ENCODE measurements around the gene ODAD4.

ODAD4 gene

GRCh38 chr17:41972571-41973407 is 42.4 kb downstream of the ODAD4 start:
- TF ChIP-seq EP300 (IDR thresholded peaks at IDR 0.05; ENCODE audit: borderline replicate concordance) = no peak
- no peak for TF ChIP-seq TCF12 (IDR thresholded peaks at IDR 0.05; ENCODE audit: low read depth)
- no peak for TF ChIP-seq RAD21 (IDR thresholded peaks at IDR 0.05; ENCODE audit: low read depth)
- no peak for TF ChIP-seq YY1 (IDR thresholded peaks at IDR 0.05; ENCODE audit: low read depth)
- no peak for TF ChIP-seq MAX (IDR thresholded peaks at IDR 0.05)
- no peak for TF ChIP-seq TAF1 (IDR thresholded peaks at IDR 0.05; ENCODE audit: low read depth)
- no peak for TF ChIP-seq FOXM1 (IDR thresholded peaks at IDR 0.05; ENCODE audit: borderline replicate concordance, low read depth)
- TF ChIP-seq CEBPB (IDR thresholded peaks at IDR 0.05) = no peak
- no peak for TF ChIP-seq USF1 (IDR thresholded peaks at IDR 0.05)
- TF ChIP-seq NFIC (IDR thresholded peaks at IDR 0.05) = no peak
- TF ChIP-seq REST (IDR thresholded peaks at IDR 0.05; ENCODE audit: low read depth) = no peak
- no peak for TF ChIP-seq EGR1 (IDR thresholded peaks at IDR 0.05)
- TF ChIP-seq CREB1 (IDR thresholded peaks at IDR 0.05; ENCODE audit: low read depth) = no peak
- TF ChIP-seq TEAD4 (IDR thresholded peaks at IDR 0.05) = no peak
- TF ChIP-seq ZBTB7A (IDR thresholded peaks at IDR 0.05; ENCODE audit: low read depth) = no peak

- no peak for TF ChIP-seq NFIC (IDR thresholded peaks at IDR 0.05)
- TF ChIP-seq YY1 (IDR thresholded peaks at IDR 0.05; ENCODE audit: low read depth) = no peak
- no peak for TF ChIP-seq FOXM1 (IDR thresholded peaks at IDR 0.05; ENCODE audit: borderline replicate concordance, low read depth)
- no peak for TF ChIP-seq CREB1 (IDR thresholded peaks at IDR 0.05; ENCODE audit: low read depth)
- TF ChIP-seq TAF1 (IDR thresholded peaks at IDR 0.05; ENCODE audit: low read depth) = no peak
- no peak for TF ChIP-seq TEAD4 (IDR thresholded peaks at IDR 0.05)
- TF ChIP-seq EP300 (IDR thresholded peaks at IDR 0.05; ENCODE audit: borderline replicate concordance) = no peak
- no peak for TF ChIP-seq ZBTB7A (IDR thresholded peaks at IDR 0.05; ENCODE audit: low read depth)
- TF ChIP-seq TCF12 (IDR thresholded peaks at IDR 0.05; ENCODE audit: low read depth) = no peak
- TF ChIP-seq MAX (IDR thresholded peaks at IDR 0.05) = no peak
Measured at GRCh38 chr17:41973408-41973811, 43.0 kb downstream of the ODAD4 start.

GRCh38 chr17:41974031-41974430 is 43.6 kb downstream of the ODAD4 start:
- no peak for TF ChIP-seq TEAD4 (IDR thresholded peaks at IDR 0.05)
- no peak for TF ChIP-seq ZBTB7A (IDR thresholded peaks at IDR 0.05; ENCODE audit: low read depth)
- TF ChIP-seq RAD21 (IDR thresholded peaks at IDR 0.05; ENCODE audit: low read depth) = no peak
- no peak for TF ChIP-seq TCF12 (IDR thresholded peaks at IDR 0.05; ENCODE audit: low read depth)
- no peak for TF ChIP-seq YY1 (IDR thresholded peaks at IDR 0.05; ENCODE audit: low read depth)
- no peak for TF ChIP-seq NFIC (IDR thresholded peaks at IDR 0.05)
- no peak for TF ChIP-seq USF1 (IDR thresholded peaks at IDR 0.05)
- TF ChIP-seq REST (IDR thresholded peaks at IDR 0.05; ENCODE audit: low read depth) = no peak
- no peak for TF ChIP-seq EP300 (IDR thresholded peaks at IDR 0.05; ENCODE audit: borderline replicate concordance)
- no peak for TF ChIP-seq TAF1 (IDR thresholded peaks at IDR 0.05; ENCODE audit: low read depth)
- no peak for TF ChIP-seq EGR1 (IDR thresholded peaks at IDR 0.05)
- no peak for TF ChIP-seq MAX (IDR thresholded peaks at IDR 0.05)
- TF ChIP-seq CEBPB (IDR thresholded peaks at IDR 0.05) = no peak
- TF ChIP-seq CREB1 (IDR thresholded peaks at IDR 0.05; ENCODE audit: low read depth) = no peak
- no peak for TF ChIP-seq FOXM1 (IDR thresholded peaks at IDR 0.05; ENCODE audit: borderline replicate concordance, low read depth)

GRCh38 chr17:41974658-41975057 is 44.2 kb downstream of the ODAD4 start:
- TF ChIP-seq TCF12 (IDR thresholded peaks at IDR 0.05; ENCODE audit: low read depth) (no peak), ZBTB7A (IDR thresholded peaks at IDR 0.05; ENCODE audit: low read depth) (no peak), REST (IDR thresholded peaks at IDR 0.05; ENCODE audit: low read depth) (no peak), RAD21 (IDR thresholded peaks at IDR 0.05; ENCODE audit: low read depth) (no peak), CREB1 (IDR thresholded peaks at IDR 0.05; ENCODE audit: low read depth) (no peak), MAX (IDR thresholded peaks at IDR 0.05) (no peak), EP300 (IDR thresholded peaks at IDR 0.05; ENCODE audit: borderline replicate concordance) (no peak), YY1 (IDR thresholded peaks at IDR 0.05; ENCODE audit: low read depth) (no peak), EGR1 (IDR thresholded peaks at IDR 0.05) (no peak), USF1 (IDR thresholded peaks at IDR 0.05) (no peak), NFIC (IDR thresholded peaks at IDR 0.05) (no peak), TAF1 (IDR thresholded peaks at IDR 0.05; ENCODE audit: low read depth) (no peak), TEAD4 (IDR thresholded peaks at IDR 0.05) (no peak), CEBPB (IDR thresholded peaks at IDR 0.05) (no peak), FOXM1 (IDR thresholded peaks at IDR 0.05; ENCODE audit: borderline replicate concordance, low read depth) (no peak)
